Right lobe of liver (tissue), 4 donors: ENCODE data around the gene DIP2C.

Experiments used
- POLR2A ChIP-seq: fragments of 450-650 bp; IDR thresholded peaks from one replicate; pipeline ENCODE4 v1.6.1; 2017; ENCODE audit warnings: antibody characterized with exemption, mild to moderate bottlenecking
- TF ChIP-seq, protein P1 (sequence below), 4 donors: fragments of 200-600 bp in 3 of 4; fragments of 450-650 bp in 1 of 4; IDR thresholded peaks; one replicate each; pipeline versions ENCODE4 v1.5.1 to v1.8.0; 2016 to 2022; ENCODE audit warnings: antibody characterized with exemption in 4 of 4, mild to moderate bottlenecking in 2 of 4
- donor health status: DM: no; HTN: no; CAD: no.
- donor health status: DM: no; HTN: no; CAD: no.
- donor health status: DM: no; HTN: yes; CAD: no.

DNA sequence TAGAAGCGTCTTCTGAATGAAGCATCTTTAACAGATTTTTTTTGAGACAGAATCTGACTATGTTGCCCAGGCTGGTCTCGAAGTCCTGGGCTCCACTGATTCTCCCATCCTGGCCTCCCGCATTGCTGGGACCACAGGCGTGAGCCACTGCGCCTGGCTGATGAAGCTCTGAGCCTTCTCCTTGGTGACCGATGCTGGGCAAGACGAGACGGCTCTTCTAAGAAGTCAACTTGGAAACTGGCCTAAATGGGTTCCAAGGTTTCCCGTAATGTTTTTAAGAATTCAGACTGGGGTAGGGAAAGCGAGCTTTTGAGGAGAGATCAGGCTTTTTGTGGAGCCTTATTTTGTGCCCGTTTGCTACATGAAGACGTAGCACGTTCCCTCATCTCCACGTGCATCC lies 329.7 kb downstream of the DIP2C start:
- no peak for TF ChIP-seq POLR2A
- TF ChIP-seq, protein P1, sequence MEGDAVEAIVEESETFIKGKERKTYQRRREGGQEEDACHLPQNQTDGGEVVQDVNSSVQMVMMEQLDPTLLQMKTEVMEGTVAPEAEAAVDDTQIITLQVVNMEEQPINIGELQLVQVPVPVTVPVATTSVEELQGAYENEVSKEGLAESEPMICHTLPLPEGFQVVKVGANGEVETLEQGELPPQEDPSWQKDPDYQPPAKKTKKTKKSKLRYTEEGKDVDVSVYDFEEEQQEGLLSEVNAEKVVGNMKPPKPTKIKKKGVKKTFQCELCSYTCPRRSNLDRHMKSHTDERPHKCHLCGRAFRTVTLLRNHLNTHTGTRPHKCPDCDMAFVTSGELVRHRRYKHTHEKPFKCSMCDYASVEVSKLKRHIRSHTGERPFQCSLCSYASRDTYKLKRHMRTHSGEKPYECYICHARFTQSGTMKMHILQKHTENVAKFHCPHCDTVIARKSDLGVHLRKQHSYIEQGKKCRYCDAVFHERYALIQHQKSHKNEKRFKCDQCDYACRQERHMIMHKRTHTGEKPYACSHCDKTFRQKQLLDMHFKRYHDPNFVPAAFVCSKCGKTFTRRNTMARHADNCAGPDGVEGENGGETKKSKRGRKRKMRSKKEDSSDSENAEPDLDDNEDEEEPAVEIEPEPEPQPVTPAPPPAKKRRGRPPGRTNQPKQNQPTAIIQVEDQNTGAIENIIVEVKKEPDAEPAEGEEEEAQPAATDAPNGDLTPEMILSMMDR (IDR thresholded peaks at IDR 0.05), result no peak
